NCI-H69 (cell line): ENCODE measurements around the gene TDRD12.
A peak's percentile ranks its signal among the peaks of the same experiment; 100 is the strongest.

Experiments used
- DNase-seq: peaks from one replicate; lab custom pipeline; 2025; lab: John Stamatoyannopoulos, UW

TDRD12 gene

DNA sequence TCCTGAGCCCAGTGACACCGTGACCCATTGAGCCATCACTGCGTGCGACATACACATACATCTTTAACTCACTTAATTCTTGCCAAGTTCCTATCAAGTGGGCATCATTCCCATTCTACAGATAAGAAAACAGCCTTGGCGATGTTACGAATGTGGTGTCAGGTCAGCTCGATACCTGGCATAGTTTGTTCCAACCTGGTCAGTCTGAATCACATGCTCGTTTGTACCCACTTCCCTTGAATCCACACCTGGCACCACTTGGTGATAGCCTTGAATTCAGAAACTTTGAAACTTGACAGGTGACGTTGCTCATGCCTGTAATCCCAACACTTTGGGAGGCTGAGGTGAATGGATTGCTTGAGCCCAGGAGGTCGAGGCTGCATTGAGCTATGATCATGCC, 90.9 kb downstream of the TDRD12 start:
- no peak for DNase-seq

DNA sequence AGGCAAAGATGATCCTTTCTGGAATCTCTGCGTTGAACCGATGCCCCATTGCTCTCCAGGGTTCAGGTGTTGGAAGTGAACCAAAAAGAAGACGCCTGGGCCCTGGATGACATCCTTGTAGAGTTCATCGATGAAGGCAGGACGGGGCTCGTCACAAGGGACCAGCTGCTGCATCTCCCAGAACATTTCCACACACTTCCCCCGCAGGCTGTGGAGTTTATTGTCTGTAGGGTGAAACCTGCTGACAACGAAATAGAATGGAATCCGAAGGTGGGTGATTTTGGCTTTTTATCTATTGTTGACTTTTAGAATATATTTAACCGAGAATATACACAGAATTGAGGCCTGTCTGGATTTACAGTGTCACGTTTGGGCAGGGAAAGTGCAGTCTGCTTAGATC, 91.6 kb downstream of the TDRD12 start:
- DNase-seq = no peak

DNA sequence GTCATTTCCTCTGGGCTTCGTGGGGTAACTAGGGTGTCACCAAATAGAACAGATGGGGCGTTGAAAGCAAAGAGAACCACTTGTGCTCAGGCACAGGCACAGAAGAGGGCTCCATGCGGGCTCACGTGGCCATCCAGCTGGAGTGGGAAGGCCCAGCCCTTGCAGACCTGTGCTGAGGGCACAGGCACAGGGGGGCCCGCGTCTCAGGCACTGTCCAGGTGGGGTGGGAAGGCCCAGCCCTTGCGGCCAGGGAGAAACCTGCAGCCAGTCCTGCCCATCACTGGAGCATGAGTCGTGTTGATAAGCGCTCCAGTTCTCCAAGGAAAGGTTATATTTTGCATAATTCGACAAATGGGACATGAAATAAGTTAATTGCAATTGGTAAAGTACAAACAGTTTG, 92.5 kb downstream of the TDRD12 start:
- DNase-seq = no peak

DNA sequence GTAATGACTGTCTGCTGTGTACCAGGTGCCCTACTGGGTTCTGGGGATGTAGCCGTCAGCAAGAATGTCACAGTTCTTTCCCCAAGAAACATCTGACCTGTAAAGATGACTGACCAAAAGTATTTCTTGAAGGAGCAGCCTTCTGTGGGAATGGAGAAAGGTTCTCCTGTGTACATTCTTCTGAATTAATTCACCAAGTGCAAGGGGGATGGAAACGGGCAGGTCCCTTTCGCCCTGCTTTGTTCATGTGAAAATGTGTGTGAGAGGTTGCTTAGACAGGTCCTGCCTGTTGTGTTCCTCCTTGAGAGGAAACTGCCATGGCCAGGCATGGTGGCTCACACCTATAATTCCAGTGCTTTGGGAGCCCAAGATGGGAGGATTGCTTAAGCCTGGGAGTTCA, 93.0 kb downstream of the TDRD12 start:
- no peak for DNase-seq

DNA sequence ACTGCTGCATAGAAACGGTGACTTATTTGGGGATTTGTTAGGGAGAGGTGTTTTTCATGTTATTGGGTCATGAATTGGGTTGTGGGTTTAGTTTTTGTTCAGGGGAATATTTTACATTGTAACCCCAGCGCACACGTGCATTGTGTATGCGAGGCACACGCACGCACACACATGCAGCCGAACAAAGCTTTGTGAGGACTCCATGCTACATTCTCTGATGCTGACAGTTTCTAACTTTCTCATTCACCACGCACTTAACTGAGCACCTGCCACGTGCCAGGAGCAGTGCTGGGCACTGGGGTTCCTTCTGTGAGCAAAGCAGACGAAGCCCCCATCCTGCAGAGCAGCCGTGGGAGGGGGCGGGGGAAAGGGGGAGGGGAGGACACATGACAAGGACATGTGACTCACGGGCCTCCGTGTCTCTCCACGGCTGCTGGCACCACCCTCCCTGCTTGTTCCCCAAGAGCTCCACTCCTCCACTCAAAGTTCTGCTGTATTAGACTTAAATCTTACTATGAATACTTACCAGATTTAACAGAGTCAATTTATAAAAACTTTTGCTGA, 94.4 kb downstream of the TDRD12 start:
- DNase-seq = no peak

DNA sequence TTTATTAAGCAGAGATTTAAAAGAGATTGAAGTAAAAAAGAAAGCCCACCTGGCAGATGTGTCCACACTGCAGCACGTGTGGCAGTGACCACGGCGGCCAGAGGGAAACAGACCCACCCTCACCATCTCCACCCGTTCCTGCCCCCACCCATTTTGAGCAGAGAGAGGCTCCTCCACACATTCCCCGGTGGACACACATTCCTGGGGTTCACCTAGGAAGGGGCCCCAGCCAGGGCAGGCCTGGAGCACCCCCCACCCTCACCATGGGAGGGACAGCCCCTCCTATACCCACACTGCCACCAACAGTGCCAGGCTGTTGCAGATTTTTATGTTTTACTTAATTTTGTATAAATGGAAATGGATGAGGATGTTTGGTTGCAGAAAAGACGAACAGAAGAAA, 95.1 kb downstream of the TDRD12 start:
- DNase-seq = no peak

DNA sequence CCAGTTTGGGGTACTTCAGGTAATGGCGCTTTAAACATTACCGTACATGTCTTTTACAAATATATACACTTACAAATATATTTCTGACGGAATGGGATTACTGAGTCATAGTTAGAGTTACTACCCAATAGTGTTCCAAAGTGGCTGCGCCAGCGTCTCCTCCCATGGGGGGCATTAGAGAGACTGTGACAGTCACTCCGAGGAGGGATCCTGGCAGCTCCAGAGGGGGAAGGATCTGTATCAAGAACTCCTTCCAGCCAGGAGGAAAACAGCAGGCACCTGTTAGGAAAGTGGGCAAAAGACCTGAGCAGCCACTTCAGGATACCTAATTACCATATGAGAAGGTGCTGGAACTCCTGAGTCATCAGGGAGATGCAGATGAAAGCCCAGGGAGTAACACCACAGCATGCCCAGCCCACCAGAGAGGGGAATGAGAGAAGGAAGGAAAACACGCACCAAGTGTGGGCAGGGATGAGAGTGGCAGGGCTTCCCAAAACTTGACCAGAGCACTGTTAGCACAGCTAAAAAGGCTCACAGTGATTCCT, 97.1 kb downstream of the TDRD12 start:
- DNase-seq = no peak

DNA sequence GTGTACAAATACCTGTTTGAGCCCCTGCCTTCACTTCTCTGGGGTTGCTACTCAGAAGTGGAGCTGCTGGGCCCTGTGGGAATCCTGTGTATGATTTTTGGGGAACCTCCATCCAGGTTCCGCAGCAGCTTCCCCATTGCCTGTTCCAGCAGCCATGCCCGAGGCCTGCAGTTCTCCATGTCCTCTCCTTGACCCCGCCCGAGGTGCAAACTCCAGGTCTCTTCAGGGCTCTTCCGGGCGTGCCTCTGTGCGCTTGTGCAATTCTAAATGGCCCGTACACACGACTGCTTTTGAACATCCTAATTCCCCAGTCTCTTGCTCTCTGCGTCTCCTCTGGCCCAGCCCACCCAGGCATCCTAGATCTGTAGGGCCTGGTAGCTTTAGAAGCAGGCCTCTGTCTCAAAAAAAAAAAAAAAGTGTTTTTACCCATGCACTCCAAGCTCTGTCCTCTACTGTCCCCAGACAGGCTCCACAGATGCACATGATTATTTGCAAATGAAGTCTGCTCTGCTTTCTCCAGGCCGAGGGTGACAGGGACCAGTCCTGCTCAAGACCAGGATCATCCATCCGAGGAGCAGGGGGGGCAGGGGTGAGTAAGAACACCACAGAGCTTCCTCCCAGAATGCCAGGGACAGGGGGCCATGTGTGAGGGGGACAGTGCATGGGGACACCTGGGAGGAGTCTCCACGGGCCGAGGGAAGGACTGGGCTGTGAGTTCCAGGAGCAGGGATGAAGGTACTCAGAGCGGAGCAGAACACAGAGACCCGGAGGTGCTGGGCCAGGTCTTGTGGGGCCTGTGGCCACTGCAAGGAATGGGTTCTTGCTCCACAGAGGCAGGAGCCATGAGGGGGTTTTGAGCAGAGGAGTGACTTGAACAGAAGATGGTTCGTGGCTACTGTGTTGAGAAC, 98.3 kb downstream of the TDRD12 start:
- DNase-seq = no peak

DNA sequence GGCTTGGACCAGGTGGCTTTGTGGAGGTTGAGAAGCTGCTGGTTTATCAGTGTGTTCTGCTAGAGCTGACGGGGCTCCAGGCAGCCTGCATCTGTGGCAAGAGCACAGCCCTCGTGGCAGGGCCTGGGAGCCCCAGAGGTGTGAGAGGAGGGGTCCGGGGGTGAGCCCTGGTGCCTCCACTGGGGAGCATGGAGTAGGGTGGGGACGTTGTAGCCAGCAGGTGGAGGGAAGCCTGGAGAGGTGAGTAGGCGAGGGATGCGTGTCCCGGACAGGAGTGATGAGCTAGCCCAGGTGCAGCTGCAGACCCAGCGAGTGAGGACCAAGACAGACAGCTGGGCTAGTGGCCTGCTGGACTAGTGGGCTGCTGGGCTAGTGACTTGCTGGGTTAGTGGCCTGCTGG, 99.0 kb downstream of the TDRD12 start:
- no peak for DNase-seq

DNA sequence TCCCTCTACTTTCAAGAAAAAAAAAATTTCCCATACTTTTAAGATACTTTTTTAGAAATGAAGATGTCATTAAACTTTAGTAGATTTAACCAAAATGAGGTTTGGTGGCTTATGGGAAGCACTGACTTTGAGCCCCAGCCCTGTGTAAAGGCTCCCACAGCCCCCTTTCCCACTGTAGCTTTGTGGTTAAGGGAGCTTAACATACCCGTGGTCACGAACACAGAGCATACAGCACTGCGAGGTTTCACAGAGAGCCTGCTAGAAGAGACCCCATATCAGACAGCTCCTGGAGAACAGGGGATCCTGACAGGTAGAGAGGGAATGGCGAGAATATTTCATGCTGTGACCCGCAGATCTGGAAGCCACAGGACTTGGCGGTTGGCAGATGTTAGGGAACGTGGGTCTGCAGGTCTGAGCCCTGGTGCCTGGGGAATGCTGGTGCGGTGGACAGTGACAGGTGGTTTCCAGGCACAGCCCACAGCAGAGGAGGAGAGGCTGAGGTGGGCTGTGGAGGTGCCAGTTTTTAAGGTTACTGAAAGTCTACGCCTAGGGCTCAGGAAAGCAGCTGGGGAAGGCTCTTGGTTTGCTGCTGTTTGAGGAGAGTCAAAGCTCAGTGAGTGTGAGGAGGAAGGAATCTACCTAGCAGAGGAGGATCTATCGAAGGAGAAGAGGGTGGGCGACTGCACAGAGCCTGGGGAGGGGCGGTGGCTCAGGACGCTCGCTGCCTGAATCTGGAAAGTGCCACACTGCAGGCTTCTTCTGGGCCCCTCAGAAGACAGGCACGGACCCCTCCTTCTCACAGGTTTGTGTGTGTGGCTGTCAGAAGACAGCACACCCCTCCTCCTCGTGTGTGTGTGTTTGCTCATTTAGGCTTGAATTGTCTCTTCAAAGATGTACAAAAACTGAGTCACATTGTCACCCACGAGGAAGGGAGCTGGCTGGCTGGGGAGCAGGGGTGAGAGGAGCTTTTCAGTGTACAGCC, 100.1 kb downstream of the TDRD12 start:
- no peak for DNase-seq

DNA sequence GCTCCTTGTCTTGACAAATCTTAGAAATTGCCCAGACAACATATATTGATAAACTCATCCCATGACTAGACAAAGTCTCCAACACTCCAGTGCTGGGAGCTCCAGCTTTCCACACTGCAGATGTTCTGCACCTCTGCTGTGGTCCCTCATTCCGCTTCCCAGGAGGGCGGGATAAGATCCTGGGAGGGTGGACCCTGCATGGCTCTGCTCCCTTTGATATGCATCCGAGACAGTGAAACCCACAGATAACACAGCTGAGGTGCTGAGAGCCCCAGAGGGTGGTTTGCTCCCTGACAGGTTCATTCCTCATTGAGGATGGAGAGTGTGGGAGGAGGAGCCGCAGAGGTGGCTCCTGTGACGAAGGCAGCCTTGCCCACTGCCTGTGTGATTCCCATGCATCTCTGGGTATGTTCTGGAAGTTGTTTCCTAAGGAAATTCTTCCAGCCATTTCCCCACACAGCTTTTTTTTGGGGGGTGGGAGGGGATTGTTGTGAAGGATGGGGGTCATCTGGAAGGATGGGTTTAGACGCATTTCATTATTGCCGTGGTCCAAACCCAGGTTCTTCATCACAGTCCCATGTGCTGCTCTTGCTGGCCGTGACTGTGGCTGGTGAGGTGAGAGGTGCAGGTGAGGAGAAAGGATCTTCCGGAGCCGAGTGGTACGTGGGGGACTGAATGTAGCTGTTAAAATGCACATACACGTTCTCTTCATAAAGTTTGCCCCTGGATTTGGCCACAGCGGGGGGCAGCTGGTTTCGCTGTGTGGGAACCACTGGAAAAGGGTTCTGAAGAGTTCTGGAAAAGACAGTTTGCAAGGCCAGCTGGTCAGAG, 103.6 kb downstream of the TDRD12 start:
- DNase-seq = no peak

DNA sequence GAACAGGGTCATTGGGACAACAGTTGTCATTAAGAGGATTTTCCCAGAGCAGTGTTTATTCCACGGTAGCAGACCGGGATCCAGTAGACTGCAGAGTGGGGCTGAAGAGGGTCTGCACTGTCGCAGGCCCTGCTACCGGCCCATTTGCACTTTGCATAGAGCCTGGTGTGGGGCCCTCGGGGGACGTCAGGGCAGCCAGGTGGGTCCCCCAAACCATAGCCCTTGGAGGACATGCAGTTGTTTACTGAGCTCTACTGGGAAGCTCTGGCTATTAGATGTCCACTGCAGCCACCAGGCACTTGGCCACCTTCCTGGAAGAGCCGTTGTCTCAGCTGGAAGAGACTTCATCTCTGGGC, 104.2 kb downstream of the TDRD12 start:
- DNase-seq = no peak

DNA sequence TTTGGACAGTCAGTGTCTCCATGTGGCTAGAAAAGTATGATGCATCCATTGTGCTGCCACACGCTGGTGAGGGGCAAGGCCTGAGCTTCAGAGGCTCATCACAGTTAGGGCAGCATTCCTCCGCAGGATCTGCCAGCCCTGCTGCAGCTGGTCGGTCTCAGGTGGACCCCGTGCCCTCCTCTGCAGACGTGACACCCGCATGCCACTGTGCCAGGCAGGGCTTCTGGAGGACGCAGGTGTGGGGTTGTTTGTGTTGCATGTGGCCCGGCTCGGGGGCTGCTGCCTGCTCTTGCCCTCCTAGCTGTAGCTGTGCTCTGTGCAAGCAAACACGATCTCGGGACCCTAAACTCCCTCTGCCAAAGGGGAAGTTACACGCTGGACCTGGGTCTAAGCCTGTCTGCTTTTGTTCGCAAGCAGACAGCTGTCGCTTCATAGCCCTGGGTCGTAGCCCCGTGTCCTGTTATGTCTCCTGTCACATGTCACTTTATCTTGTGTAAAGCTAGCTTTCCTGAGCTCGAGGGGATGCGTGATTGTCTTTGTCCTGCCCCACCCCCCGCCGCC, 104.7 kb downstream of the TDRD12 start:
- DNase-seq = no peak

DNA sequence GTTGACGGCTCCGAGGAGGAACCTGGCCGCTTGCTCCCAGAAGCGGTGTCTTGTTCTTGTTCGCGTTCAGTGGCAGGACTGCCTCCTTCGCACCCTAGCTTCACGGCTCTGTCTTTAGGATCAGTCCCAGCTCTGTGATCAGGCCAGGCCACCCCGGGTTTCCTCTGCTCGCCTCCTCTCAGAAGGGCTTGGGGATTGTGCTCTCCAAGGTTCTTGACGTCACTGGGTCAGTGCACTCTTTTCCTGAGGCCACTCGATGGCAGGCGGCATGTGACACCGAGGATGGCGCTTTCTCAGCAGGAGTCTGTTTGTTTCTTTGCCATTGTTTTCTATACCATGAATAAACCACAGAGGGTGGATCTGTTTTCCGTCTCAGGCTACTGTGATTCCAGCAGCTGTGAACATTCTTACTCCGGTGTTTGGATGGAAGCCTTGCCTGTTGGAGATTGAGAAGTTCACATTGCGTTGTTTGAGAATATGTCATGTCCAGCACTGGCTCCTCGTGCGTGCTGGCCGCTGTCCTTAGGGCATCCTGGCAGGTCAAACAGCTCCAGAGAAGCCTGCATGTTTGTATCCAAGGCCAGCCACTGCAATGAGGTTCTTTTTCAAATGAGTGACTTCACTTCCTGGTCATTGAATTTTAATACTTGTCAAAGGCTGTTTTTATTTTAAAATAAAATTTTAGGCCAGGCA, 105.5 kb downstream of the TDRD12 start:
- DNase-seq = peak; percentile 24

DNA sequence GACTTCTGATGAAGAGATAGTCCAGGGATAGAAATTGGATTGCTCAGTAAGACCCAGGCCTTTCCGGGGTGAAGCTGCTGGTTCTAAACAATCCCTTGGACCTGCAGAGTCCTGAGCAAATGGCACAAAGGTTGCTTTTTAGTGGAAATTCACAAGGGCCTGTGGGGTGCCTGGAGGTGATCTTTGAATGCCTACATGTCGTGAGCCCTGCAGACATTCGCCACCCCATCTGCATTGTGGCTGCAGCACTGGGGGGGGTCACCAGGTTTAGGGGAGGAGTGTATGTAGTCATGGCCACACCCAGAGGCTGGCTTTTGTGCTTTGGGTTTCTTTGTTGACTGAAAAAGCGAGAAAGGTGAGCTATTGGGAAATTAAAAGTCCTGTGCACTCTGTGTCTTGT, 108.6 kb downstream of the TDRD12 start:
- DNase-seq = no peak

DNA sequence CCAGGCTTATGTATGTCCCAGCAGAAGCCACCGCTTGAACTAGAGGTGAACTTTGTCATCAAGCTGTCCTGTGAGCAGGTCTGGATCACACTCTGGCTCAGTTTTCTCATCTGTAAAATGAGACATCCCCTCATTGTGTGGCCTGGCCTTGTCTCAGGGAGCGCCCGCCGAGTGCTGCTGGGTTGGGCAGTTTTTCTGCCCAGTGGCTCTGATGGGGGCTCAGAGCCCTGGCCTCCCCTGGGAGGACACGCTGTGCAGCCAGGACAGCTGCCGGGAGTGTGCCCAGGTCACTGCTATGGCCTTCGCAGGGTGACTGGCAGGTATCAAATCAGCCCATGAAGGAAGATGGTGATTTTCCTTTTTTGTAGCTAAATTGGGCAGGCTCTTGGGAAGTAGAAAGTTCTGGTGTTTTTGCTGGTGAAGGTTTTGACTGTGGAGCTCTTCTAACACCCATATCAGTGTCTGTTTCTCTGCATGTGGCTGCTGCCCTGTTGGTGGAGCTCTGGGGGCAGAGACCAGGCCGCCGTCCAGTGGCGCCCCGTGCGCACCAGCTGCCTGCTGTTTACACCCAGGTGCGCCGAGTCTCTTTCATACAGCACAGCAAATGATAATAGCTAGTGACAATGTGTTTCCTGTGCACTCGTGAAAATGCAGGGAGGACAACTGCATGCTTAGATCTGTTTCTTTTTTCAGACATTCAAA, 109.2 kb downstream of the TDRD12 start:
- DNase-seq = peak; percentile 59

DNA sequence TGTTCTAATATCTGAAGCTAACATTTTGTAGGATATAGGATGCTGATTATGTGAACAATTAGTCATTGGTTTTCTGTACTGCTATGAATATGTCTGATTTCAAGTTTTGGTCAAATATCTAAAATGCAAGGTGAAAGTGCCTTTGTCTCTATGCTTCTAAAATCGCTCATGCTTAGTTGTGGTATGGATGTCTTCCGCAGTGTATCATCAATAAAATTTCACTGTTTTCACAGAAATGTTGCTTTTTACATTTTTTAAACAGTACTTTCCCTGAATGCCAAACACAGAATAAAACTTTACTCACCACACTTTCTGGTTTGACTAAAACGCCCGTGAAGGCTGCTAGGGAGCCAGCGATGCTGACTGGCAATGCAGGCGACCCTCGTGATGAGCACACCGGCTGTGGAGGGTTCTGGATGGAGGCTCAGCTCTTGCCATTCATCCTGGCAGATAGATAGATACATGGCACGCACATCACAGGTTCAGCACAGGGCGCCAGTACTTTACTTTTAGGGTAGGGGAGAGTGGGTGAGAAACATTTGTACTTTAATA, 109.9 kb downstream of the TDRD12 start:
- no peak for DNase-seq

DNA sequence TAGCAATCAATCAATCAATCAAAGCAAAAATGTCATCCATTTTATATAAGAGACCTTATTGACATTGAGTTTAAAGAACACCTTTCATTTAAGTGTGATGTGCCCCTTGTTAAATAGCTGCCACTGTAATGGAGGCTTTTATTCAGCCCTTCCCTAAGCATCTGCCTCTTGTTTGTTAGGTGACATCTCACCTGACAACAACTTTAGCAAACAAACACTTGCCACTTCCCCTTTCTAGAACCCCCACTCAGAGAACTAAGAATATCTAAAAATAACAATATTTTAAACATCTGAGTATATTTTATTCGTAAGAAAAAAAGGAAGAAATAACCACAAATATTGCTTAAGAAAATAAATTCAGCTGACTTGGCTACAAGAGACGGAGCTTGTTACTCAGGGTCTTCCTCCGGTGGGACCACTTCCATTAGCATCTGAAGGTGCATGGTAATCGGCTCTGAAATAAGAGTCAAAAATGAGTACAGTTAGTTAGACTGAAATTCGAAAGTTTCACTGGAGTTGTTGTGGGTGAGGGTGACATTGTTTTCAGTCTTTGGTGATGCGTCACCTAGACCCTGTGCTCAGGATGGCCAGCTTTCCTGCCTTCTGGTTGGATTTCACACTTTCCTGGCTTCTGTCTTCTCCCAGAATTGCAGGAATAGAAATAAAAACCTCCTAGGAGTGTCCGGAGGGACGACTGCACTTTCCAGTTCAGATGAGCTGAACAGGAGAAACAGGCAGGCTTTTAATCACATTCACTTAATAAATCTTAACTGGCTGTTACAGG, 110.9 kb downstream of the TDRD12 start:
- no peak for DNase-seq

DNA sequence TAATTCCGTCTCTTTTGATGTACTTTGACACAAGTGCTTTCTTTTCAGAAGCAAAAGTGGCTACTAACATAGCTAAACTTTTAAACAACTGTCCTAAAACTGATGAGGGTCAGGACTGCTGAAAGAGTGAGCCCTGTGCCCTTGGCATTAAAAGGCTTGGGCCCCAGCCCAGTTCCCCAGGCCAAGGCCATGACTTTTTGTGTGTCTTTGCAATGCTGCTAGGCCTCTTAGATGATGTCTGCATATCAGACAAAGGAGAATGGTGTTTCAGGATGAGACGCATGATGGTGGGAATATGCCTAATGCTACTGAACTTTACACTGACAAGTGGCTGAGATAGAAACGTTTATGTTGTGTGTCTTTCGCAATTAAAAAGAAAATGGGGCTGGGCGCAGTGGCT, 112.0 kb downstream of the TDRD12 start:
- DNase-seq = no peak
